OCI-LY3 (cell line): ENCODE results near the gene ADAMTS15.

Experiments used
- H2AFZ ChIP-seq: fragments of 200-600, 300-600 bp; shearing (Covaris generic); 2 replicates; pipeline ENCODE4 v1.6.0; 2014; ENCODE audit warnings: antibody characterized with exemption, low read depth, low read length
- H3K27ac ChIP-seq: fragments of 200-600, 300-600 bp; sonication (generic); 2 replicates; pipeline ENCODE4 v1.5.1; 2014; ENCODE audit warnings: mild to moderate bottlenecking, low read length, moderate library complexity, mixed read lengths
- H3K27me3 ChIP-seq: fragments of 200-600, 300-600 bp; sonication (generic); 2 replicates; pipeline ENCODE4 v1.6.1; 2014; ENCODE audit warnings: low read depth, low read length, mixed read lengths
- H3K36me3 ChIP-seq: fragments of 200-600, 300-600 bp; sonication (generic); replicated peaks from 2 replicates; pipeline ENCODE3; 2014; ENCODE audit warnings: low read depth, low read length, mixed read lengths
- H3K4me1 ChIP-seq: fragments of 300-600, 200-600 bp; sonication (generic); 2 replicates; pipeline ENCODE4 v1.6.1; 2014; ENCODE audit warnings: low read length, mixed read lengths
- H3K4me2 ChIP-seq: fragments of 200-600, 300-600 bp; sonication (generic); 2 replicates; pipeline ENCODE4 v1.6.1; 2014; ENCODE audit warnings: low read length, mixed read lengths
- H3K4me3 ChIP-seq: fragments of 300-600, 200-600 bp; sonication (generic); 2 replicates; pipeline ENCODE4 v1.5.1; 2014; ENCODE audit warnings: antibody characterized with exemption, mild to moderate bottlenecking, low read length, moderate library complexity
- H3K79me2 ChIP-seq: fragments of 300-600, 200-600 bp; shearing (Covaris generic); 2 replicates; pipeline ENCODE4 v1.6.1; 2014; ENCODE audit warnings: mild to moderate bottlenecking, low read length, mixed read lengths
- H3K9ac ChIP-seq: fragments of 300-600, 200-600 bp; shearing (Covaris generic); 2 replicates; pipeline ENCODE4 v1.6.0; 2014; ENCODE audit warnings: mild to moderate bottlenecking, low read length, moderate library complexity
- H3K9me3 ChIP-seq: fragments of 200-600, 300-600 bp; shearing (Covaris generic); 2 replicates; pipeline ENCODE4 v1.6.1; 2014; ENCODE audit warnings: low read length, mixed read lengths; ENCODE audit not compliant: insufficient read depth
- H4K20me1 ChIP-seq: fragments of 200-600, 300-600 bp; sonication (generic); 2 replicates; pipeline ENCODE4 v1.6.1; 2016; ENCODE audit warnings: low read length, mixed read lengths; ENCODE audit not compliant: insufficient read depth
- CTCF ChIP-seq: fragments of 200-600, 300-600 bp; sonication (generic); IDR thresholded peaks from 2 replicates; pipeline ENCODE4 v1.5.1; 2014; ENCODE audit warnings: antibody characterized with exemption, low read length, low read depth
- EZH2phosphoT487 ChIP-seq: fragments of 200-600 bp; shearing (Covaris generic); IDR thresholded peaks from 2 replicates; pipeline ENCODE4 v1.6.1; 2018; ENCODE audit warnings: antibody characterized with exemption, mixed run types, low read depth

ADAMTS15 gene

DNA sequence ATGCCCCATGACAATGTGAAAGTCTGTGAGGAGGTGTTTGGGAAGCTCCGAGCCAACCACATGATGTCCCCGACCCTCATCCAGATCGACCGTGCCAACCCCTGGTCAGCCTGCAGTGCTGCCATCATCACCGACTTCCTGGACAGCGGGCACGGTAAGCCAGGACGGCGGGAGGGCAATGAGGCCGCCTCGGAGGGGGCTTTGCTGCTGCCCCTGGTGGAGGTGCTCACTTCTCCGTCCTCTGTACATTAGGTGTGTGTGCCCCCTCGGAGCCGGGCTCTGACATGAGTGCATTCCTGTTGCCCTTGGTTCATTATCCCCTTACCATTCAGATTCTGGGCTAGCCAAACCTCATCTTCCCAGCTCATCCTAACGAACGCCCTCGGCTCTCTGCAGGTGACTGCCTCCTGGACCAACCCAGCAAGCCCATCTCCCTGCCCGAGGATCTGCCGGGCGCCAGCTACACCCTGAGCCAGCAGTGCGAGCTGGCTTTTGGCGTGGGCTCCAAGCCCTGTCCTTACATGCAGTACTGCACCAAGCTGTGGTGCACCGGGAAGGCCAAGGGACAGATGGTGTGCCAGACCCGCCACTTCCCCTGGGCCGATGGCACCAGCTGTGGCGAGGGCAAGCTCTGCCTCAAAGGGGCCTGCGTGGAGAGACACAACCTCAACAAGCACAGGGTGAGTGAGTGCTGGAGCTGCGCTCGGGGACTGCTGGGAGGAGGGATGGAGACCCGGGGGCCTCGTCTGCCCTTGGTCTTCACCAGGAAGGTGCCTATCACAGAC lies 13.8 kb downstream of the ADAMTS15 start:
- Histone ChIP-seq H3K79me2 (no peaks in the 10 kb centered on the region), H3K36me3 (no peaks in the 10 kb centered on the region), H3K27ac (no peak overlapping the region), H2AFZ (no peak overlapping the region), H3K27me3 (no peaks in the 10 kb centered on the region), H3K4me1 (peaks cover 14% of the 10 kb centered on the region), H3K4me3 (no peak overlapping the region), H3K9ac (no peak overlapping the region), H3K4me2 (no peak overlapping the region), H4K20me1 (no peaks in the 10 kb centered on the region), H3K9me3 (no peaks in the 10 kb centered on the region)
- TF ChIP-seq CTCF = no peak
- no peak for TF ChIP-seq EZH2phosphoT487

DNA sequence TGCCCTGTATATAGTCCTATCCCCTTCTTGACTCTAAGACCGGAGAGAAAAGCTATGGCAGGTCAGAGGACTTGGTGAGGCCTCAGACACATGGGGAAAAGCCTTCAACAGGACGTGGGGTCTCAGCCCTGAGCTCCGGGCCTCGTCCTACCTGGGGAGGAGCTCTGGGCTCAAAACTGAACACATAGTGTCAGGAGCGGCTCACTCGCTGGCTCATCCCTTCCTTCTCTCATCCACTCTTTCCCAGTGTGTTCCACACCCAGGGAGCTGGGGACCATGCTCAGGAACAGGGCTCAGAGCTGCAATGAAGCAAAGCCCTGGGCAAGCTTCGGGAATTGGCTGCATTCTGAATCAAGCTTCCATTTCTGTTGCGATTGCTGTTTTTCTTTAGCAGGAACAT lies 14.5 kb downstream of the ADAMTS15 start:
- Histone ChIP-seq H3K4me3 (no peak overlapping the region), H3K9ac (no peak overlapping the region), H3K27me3 (no peaks in the 10 kb centered on the region), H3K27ac (no peak overlapping the region), H2AFZ (no peak overlapping the region), H3K4me1 (peaks cover 14% of the 10 kb centered on the region), H3K9me3 (no peaks in the 10 kb centered on the region), H3K36me3 (no peaks in the 10 kb centered on the region), H3K79me2 (no peaks in the 10 kb centered on the region), H4K20me1 (no peaks in the 10 kb centered on the region), H3K4me2 (no peak overlapping the region)
- TF ChIP-seq EZH2phosphoT487 (no peak), CTCF (no peak)

DNA sequence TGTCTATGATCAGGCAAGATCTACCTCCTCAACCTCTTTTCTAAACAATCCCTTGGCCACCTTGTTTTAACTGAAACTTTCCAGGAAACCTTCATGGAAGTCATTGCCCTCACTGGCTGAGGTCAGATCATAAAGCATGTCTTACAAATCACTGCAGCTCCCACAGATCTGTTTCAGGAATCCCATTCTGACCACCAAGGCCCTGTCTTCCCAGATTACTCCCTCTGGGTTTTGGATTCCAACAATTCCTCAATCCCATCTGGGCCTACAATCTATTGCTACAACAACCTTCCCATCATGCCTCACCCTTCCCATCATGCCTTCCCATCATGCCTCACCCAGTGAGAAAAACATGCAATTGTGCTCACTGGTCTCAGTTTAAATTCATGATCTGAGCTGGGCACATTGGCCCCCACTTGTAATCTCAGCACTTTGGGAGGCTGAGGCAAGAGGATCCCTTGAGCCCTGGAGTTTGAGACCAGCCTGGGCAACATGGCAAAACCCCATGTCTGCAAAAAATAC lies 15.9 kb downstream of the ADAMTS15 start:
- Histone ChIP-seq H3K79me2 (no peaks in the 10 kb centered on the region), H3K27me3 (no peaks in the 10 kb centered on the region), H3K9ac (no peak overlapping the region), H3K9me3 (no peaks in the 10 kb centered on the region), H4K20me1 (no peaks in the 10 kb centered on the region), H3K36me3 (no peaks in the 10 kb centered on the region), H2AFZ (no peak overlapping the region), H3K4me3 (no peak overlapping the region), H3K27ac (no peak overlapping the region), H3K4me1 (peaks cover 14% of the 10 kb centered on the region), H3K4me2 (no peak overlapping the region)
- TF ChIP-seq CTCF (no peak), EZH2phosphoT487 (no peak)

DNA sequence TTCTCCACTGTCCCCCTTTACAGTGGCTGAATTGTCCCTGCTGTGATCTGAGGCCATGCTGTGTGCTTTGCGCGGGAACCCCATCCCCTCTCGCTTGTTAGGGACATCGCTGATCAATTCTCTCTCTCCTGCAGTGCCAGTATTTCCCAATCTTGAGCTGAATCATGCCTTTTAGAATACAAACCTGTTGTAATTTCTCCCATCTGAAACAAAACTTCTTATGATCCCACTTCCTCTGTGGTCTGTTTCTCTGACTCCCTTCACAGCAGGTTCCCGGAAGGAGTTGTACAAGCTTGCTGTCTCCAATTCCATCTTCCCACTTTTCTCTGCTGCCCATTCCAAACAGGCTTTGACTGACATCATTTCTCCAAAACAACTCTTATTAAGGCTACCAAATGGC lies 16.8 kb downstream of the ADAMTS15 start:
- Histone ChIP-seq H3K4me1 (peaks cover 14% of the 10 kb centered on the region), H2AFZ (no peak overlapping the region), H3K9ac (no peak overlapping the region), H3K4me3 (no peak overlapping the region), H3K27ac (no peak overlapping the region), H3K9me3 (no peaks in the 10 kb centered on the region), H3K4me2 (peak overlapping the region; percentile 1; the same call in 1 of the 2 replicates), H3K36me3 (no peaks in the 10 kb centered on the region), H3K79me2 (no peaks in the 10 kb centered on the region), H4K20me1 (no peaks in the 10 kb centered on the region), H3K27me3 (no peaks in the 10 kb centered on the region)
- TF ChIP-seq CTCF (no peak), EZH2phosphoT487 (no peak)
